ENCODE results near the gene TPX2.

- TF ChIP-seq POLR2A (IDR thresholded peaks at IDR 0.05) = no peak
- TF ChIP-seq CTCF (IDR thresholded peaks at IDR 0.05) = no peak
Measured at GRCh38 chr20:31767805-31768204, 28.7 kb downstream of the TPX2 start.
